ENCODE measurements around the gene HS3ST5. TPM values are rescaled to one million over a fixed set of nuclear protein-coding genes. Genes with fewer than 3 reads are reported as not detected.

The HS3ST5 gene
- total and polyA plus RNA-seq, 2 donors (not counting 3 experiments of a cell fraction or from before 2014, with no cell fraction given): not detected

GRCh38 chr6:114171473-114171872 lies 171.3 kb downstream of the HS3ST5 start:
- DNase-seq (ENCODE audit: low read depth, low spot score): no peak

More at GRCh38 chr6:114171473-114171872, 171.3 kb downstream of the HS3ST5 start:
- intact Hi-C loops (cut with micrococcal nuclease): no loop called here
- CTCF ChIA-PET: no interaction called here
- POLR2A ChIA-PET: no interaction called here
- no peaks in the 10 kb centered on the region for H4K20me1 ChIP-seq (replicated peaks; ENCODE audit: control insufficient read depth, extremely low read depth, insufficient read depth, low read length)
- no peaks in the 10 kb centered on the region for H3K36me3 ChIP-seq (ENCODE audit: control insufficient read depth in 2 of 2, extremely low read depth in 1 of 2, insufficient read depth in 2 of 2, low read length in 2 of 2)
- no peak overlapping the region for H3K4me3 ChIP-seq (replicated peaks in 1 of 3; ENCODE audit: insufficient read depth in 1 of 3, low read depth in 1 of 3, low read length in 3 of 3)
- BruUV-seq (replicated peaks): no TSS peak
- H3K4me1 ChIP-seq (ENCODE audit: control insufficient read depth, extremely low read depth, insufficient read depth, low read length): no peaks in the 10 kb centered on the region
- H3K9me3 ChIP-seq (replicated peaks; ENCODE audit: control insufficient read depth, insufficient read depth, low read length): no peaks in the 10 kb centered on the region
- no peak overlapping the region for H3K27ac ChIP-seq (ENCODE audit: insufficient read depth, low read depth, low read length)
- no peak overlapping the region for H2AFZ ChIP-seq (ENCODE audit: low read depth, low read length)
- H3K27me3 ChIP-seq (ENCODE audit: control insufficient read depth in 2 of 2, insufficient read depth in 2 of 2, low read length in 2 of 2): peaks cover 0 to 3% of the 10 kb centered on the region in 2 experiments
- dilution Hi-C loops (cut with MboI; ENCODE audit: extremely low pct_ligation_motif_present, low sequenced_read_pairs): no loop called here
- H3K4me2 ChIP-seq (ENCODE audit: insufficient read depth, low read length): no peak overlapping the region
- H3K9me1 ChIP-seq (replicated peaks; ENCODE audit: control insufficient read depth, extremely low read depth, insufficient read depth, low read length): no peaks in the 10 kb centered on the region
- no peak for FAIRE-seq
- no peak for TF ChIP-seq CTCF (IDR thresholded peaks at IDR 0.05; ENCODE audit: extremely low read depth in 1 of 2, insufficient read depth in 1 of 2, low read depth in 1 of 2, low read length in 2 of 2)
- TF ChIP-seq MAX (IDR thresholded peaks at IDR 0.05; ENCODE audit: insufficient read depth, insufficient read length): no peak
- TF ChIP-seq GATA2 (IDR thresholded peaks at IDR 0.05; ENCODE audit: insufficient read depth, insufficient read length, low read depth, low read length): no peak
- TF ChIP-seq MYC (IDR thresholded peaks at IDR 0.05; ENCODE audit: low read depth, low read length): no peak
- no peak for TF ChIP-seq EZH2 (IDR thresholded peaks at IDR 0.05; ENCODE audit: borderline replicate concordance, low read depth, low read length, severe bottlenecking)
- TF ChIP-seq POLR2A (IDR thresholded peaks at IDR 0.05; ENCODE audit: low read depth, low read length): no peak
- TF ChIP-seq POLR2AphosphoS5 (IDR thresholded peaks at IDR 0.05; ENCODE audit: insufficient read depth, low read depth, low read length): no peak
- no peak for TF ChIP-seq FOS (IDR thresholded peaks at IDR 0.05; ENCODE audit: borderline replicate concordance, insufficient read depth, low read length)
- no peak for TF ChIP-seq JUN (IDR thresholded peaks at IDR 0.05; ENCODE audit: borderline replicate concordance, insufficient read depth, insufficient read length, low read depth)
- H3K9ac ChIP-seq (replicated peaks; ENCODE audit: extremely low read depth, insufficient read depth, low read length): no peak overlapping the region
- H3K79me2 ChIP-seq (ENCODE audit: control insufficient read depth, insufficient read depth, low read length): no peaks in the 10 kb centered on the region
